ENCODE results near the gene PLCH2.

GRCh38 chr1:2482588-2482987, 6.5 kb downstream of the PLCH2 start:
- TF ChIP-seq POLR2A (IDR thresholded peaks at IDR 0.05), result no peak
- TF ChIP-seq, protein P1, sequence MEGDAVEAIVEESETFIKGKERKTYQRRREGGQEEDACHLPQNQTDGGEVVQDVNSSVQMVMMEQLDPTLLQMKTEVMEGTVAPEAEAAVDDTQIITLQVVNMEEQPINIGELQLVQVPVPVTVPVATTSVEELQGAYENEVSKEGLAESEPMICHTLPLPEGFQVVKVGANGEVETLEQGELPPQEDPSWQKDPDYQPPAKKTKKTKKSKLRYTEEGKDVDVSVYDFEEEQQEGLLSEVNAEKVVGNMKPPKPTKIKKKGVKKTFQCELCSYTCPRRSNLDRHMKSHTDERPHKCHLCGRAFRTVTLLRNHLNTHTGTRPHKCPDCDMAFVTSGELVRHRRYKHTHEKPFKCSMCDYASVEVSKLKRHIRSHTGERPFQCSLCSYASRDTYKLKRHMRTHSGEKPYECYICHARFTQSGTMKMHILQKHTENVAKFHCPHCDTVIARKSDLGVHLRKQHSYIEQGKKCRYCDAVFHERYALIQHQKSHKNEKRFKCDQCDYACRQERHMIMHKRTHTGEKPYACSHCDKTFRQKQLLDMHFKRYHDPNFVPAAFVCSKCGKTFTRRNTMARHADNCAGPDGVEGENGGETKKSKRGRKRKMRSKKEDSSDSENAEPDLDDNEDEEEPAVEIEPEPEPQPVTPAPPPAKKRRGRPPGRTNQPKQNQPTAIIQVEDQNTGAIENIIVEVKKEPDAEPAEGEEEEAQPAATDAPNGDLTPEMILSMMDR (IDR thresholded peaks at IDR 0.05), result no peak
- TF ChIP-seq POLR2AphosphoS5 (IDR thresholded peaks at IDR 0.05), result no peak
- no peak for TF ChIP-seq EP300 (IDR thresholded peaks at IDR 0.05; ENCODE audit: low read depth)

Measured in transverse colon (tissue), 4 donors.